D721Med (cell line): ENCODE measurements around the gene HSP90B1.

Experiments
- DNase-seq: peaks from one replicate; pipeline ENCODE4 v3.0.0; 2011; ENCODE audit warnings: low spot score; ENCODE audit not compliant: insufficient read length
- FAIRE-seq: peaks from 2 replicates; lab custom pipeline; 2011; peaks lifted over from hg19 to GRCh38; lab: Jason Lieb, UNC
- TF ChIP-seq, protein P1 (sequence below): IDR thresholded peaks from 2 replicates; pipeline ENCODE4 v1.5.1; 2012; ENCODE audit warnings: mild to moderate bottlenecking, control low read depth; ENCODE audit not compliant: insufficient read depth; ENCODE audit errors: missing control alignments

HSP90B1 gene

GRCh38 chr12:103909811-103910210 is 20.4 kb upstream of the HSP90B1 start:
- FAIRE-seq (no peak), DNase-seq (no peak)
- TF ChIP-seq, protein P1, sequence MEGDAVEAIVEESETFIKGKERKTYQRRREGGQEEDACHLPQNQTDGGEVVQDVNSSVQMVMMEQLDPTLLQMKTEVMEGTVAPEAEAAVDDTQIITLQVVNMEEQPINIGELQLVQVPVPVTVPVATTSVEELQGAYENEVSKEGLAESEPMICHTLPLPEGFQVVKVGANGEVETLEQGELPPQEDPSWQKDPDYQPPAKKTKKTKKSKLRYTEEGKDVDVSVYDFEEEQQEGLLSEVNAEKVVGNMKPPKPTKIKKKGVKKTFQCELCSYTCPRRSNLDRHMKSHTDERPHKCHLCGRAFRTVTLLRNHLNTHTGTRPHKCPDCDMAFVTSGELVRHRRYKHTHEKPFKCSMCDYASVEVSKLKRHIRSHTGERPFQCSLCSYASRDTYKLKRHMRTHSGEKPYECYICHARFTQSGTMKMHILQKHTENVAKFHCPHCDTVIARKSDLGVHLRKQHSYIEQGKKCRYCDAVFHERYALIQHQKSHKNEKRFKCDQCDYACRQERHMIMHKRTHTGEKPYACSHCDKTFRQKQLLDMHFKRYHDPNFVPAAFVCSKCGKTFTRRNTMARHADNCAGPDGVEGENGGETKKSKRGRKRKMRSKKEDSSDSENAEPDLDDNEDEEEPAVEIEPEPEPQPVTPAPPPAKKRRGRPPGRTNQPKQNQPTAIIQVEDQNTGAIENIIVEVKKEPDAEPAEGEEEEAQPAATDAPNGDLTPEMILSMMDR = no peak

DNA sequence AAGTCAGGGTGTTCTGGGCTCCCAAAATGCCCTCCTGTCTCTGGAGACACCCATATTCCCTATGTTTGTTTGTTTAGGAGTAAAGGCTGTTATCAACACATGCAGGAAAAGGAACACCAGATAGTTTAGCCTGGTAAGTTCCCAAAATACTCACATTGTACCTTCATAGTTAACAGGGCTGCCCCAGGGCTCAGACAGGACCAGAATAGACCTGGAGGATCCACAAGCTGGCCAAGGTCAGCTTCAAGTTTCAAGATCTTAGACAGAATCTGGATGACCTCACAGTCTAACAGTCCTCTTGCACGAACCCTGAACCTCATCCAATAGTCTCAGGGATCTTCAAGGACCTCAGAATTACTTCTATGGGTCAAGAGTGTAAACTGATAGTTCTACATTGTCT is 18.1 kb upstream of the HSP90B1 start:
- TF ChIP-seq, protein P1 = no peak
- no peak for FAIRE-seq
- no peak for DNase-seq

DNA sequence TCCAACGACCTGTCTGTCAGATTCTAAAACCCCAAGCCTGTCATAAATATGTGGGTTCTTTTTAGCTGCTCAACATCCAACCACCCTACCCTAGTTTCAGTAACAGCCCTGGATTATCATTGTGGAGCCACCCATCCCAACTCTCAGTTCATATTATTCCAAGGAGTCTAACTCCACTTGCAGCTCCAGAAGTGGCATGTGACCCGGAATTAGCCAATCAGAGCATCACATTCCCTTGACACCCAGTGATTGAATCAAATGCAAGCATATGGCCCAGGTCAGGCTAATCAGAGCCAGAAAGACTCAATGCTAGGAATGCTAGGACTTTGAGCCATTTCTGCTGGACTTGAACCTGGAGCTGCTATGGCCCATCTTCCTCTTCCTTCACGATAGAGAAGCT is 17.1 kb upstream of the HSP90B1 start:
- DNase-seq = no peak
- no peak for FAIRE-seq
- TF ChIP-seq, protein P1 = no peak

- DNase-seq (no peak), FAIRE-seq (no peak)
- TF ChIP-seq, protein P1 = no peak
Observed at GRCh38 chr12:103915306-103915705, 14.9 kb upstream of the HSP90B1 start.

GRCh38 chr12:103917873-103918272 is 12.3 kb upstream of the HSP90B1 start:
- TF ChIP-seq, protein P1 = no peak
- no peak for DNase-seq
- FAIRE-seq = no peak

DNA sequence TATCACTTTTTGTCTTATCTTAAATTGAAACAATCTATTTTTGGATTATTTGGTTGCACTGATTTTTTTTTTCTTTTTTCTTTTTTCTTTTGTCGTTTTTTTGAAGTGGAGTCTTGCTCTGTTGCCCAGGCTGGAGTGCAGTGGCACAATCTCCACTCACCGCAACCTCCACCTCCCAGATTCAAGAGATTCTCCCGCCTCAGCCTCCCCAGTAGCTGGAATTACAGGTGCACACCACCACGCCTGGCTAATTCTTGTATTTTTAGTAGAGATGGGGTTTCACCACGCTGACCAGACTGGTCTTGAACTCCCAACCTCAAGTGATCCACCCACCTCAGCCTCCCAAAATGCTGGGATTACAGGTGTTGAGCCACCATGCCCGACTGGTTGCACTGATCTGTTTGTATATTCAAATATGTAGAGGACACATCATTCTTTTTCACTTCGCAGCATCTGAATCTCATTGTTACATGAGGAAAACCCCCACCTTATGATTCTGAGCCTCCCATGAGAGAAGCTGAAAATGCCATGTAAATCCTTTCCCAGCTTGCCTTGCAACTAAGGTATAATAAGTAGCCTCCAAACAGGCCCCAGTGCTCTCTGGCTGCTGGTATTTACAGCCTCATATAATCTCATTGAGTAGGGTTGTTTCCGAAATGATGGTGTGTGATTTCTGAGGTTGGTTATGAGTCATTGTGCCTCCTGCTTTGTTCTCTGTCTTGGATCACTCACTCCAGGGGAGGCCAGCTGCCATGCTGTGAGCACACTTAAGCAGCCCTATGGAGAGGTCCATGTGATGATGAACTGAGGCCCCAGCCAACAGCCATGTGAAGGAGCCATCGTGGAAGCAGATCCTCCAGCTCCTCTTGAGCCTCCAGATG is 5.2 kb upstream of the HSP90B1 start:
- FAIRE-seq (no peak), DNase-seq (no peak)
- TF ChIP-seq, protein P1 = no peak

GRCh38 chr12:103928682-103929045 is 1.5 kb upstream of the HSP90B1 start:
- DNase-seq (no peak), FAIRE-seq (no peak)
- TF ChIP-seq, protein P1 = no peak
